ENCODE results near the gene SLC5A12. TPM values are rescaled to one million over a fixed set of nuclear protein-coding genes. Genes with fewer than 3 reads are reported as not detected.
A peak's percentile ranks its signal among the peaks of the same experiment; 100 is the strongest.

SLC5A12 gene
- total RNA-seq: not detected

GRCh38 chr11:26721948-26722475, at the start of gene SLC5A12:
Gene SLC5A12, minus strand, starts transcription at chr11:26722060. Its CDS starts 346 bp downstream, at chr11:26721714.
- DNase-seq: no peak

- no peak for DNase-seq
Observed at GRCh38 chr11:26769027-26769426, 47.2 kb upstream of the SLC5A12 start.

- DNase-seq: no peak
Observed at GRCh38 chr11:26767060-26767459, 45.2 kb upstream of the SLC5A12 start.

GRCh38 chr11:26765323-26765722, 43.5 kb upstream of the SLC5A12 start:
- no peak for DNase-seq

- no peak for DNase-seq
Observed at GRCh38 chr11:26764825-26765224, 43.0 kb upstream of the SLC5A12 start.

GRCh38 chr11:26764315-26764714, 42.5 kb upstream of the SLC5A12 start:
- no peak for DNase-seq

GRCh38 chr11:26762089-26762488, 40.2 kb upstream of the SLC5A12 start:
- no peak for DNase-seq

- no peak for DNase-seq
Observed at GRCh38 chr11:26761361-26761809, 39.5 kb upstream of the SLC5A12 start.

- no peak for DNase-seq
Observed at GRCh38 chr11:26757995-26758394, 36.1 kb upstream of the SLC5A12 start.

GRCh38 chr11:26755762-26756161, 33.9 kb upstream of the SLC5A12 start:
- no peak for DNase-seq

GRCh38 chr11:26753723-26754504, 32.1 kb upstream of the SLC5A12 start:
- DNase-seq: peak; percentile 92

- no peak for DNase-seq
Observed at GRCh38 chr11:26749927-26750326, 28.1 kb upstream of the SLC5A12 start.

- DNase-seq: no peak
Observed at GRCh38 chr11:26743622-26744021, 21.8 kb upstream of the SLC5A12 start.

- DNase-seq: no peak
Observed at GRCh38 chr11:26742966-26743365, 21.1 kb upstream of the SLC5A12 start.

GRCh38 chr11:26741036-26741435, 19.2 kb upstream of the SLC5A12 start:
- DNase-seq: peak; percentile 11

GRCh38 chr11:26739366-26740073, 17.7 kb upstream of the SLC5A12 start:
- no peak for DNase-seq

- no peak for DNase-seq
Observed at GRCh38 chr11:26734691-26735090, 12.8 kb upstream of the SLC5A12 start.

GRCh38 chr11:26731084-26731456, 9.2 kb upstream of the SLC5A12 start:
- no peak for DNase-seq

GRCh38 chr11:26730414-26731083, 8.7 kb upstream of the SLC5A12 start:
- DNase-seq: peak; percentile 17

GRCh38 chr11:26729284-26729683, 7.4 kb upstream of the SLC5A12 start:
- DNase-seq: no peak

- no peak for DNase-seq
Observed at GRCh38 chr11:26726960-26727359, 5.1 kb upstream of the SLC5A12 start.

- DNase-seq: no peak
Observed at GRCh38 chr11:26719998-26720397, 1.9 kb downstream of the SLC5A12 start.

All from tongue (tissue), 2 donors.